NCI-H1092 (cell line): ENCODE measurements around the gene EFS.
"Not testable (repeated sequence)": the region's sequence is repeated elsewhere in the genome, so short reads cannot be mapped to it uniquely, and the experiment has no call there.

Experiments used
- DNase-seq: peaks from one replicate; lab custom pipeline; 2025; lab: John Stamatoyannopoulos, UW

EFS gene

GRCh38 chr14:23327947-23328744 is 36.8 kb downstream of the EFS start:
- DNase-seq = peak; percentile 71

DNA sequence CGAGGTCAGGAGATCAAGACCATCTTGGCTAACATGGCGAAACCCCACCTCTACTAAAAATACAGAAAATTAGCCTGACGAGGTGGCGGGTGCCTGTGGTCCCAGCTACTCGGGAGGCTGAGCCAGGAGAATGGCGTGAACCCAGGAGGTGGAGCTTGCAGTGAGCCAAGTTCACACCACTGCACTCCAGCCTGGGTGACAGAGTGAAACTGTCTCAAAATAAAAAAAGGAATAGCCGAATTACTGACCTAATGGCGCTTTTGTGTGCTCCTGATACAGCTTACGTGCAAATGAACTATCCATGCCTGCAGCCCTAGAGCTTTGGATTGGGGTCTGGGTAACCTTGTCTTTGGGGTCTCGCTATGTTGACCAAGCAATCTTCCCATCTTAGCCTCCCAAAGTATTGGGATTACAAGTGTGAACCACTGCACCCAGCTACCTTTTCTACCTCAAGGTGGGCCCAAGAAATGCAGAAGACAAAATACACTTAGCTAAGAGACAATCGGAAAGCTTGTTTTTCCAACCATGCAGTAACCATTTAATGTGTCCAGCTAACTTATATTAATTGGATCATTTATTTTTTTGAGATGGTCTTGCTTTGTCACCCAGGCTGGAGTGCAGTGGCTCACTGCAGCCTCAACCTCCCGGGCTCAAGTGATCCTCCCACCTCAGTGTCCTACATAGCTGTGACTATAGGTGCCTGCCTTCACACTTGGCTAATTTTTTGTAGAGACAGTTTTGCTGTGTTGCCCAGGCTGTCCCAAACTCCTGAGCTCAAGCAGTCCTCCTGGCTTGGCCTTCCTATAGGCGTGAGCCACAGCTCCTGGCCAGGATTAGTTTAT is 38.3 kb downstream of the EFS start:
- DNase-seq = no peak

DNA sequence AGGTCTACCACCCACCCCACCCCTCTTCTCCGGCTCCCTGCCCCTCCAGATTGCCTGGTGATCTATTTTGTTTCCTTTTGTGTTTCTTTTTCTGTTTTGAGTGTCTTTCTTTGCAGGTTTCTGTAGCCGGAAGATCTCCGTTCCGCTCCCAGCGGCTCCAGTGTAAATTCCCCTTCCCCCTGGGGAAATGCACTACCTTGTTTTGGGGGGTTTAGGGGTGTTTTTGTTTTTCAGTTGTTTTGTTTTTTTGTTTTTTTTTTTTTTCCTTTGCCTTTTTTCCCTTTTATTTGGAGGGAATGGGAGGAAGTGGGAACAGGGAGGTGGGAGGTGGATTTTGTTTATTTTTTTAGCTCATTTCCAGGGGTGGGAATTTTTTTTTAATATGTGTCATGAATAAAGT is 39.2 kb downstream of the EFS start:
- DNase-seq = not testable (repeated sequence)

- no peak for DNase-seq
Observed at GRCh38 chr14:23324993-23325392, 40.0 kb downstream of the EFS start.

DNA sequence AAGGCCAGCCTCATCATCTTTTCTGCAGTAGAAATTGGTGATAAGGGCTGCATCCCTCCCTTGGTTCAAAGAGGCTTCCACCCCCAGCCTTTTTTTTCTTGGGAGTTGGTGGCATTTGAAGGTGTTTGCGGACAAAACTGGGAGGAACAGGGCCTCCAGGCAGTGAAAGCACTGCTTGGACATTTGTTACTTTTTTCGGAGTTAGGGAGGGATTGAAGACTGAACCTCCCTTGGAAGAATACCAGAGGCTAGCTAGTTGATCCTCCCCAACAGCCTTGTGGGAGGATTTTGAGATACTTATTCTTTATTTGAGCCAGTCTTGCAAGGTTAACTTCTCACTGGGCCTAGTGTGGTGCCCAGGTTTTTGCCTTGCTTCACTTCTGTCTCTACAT is 40.5 kb downstream of the EFS start:
- DNase-seq = no peak

- no peak for DNase-seq
Observed at GRCh38 chr14:23323838-23324454, 41.0 kb downstream of the EFS start.

GRCh38 chr14:23322568-23323517 is 42.1 kb downstream of the EFS start:
- no peak for DNase-seq

DNA sequence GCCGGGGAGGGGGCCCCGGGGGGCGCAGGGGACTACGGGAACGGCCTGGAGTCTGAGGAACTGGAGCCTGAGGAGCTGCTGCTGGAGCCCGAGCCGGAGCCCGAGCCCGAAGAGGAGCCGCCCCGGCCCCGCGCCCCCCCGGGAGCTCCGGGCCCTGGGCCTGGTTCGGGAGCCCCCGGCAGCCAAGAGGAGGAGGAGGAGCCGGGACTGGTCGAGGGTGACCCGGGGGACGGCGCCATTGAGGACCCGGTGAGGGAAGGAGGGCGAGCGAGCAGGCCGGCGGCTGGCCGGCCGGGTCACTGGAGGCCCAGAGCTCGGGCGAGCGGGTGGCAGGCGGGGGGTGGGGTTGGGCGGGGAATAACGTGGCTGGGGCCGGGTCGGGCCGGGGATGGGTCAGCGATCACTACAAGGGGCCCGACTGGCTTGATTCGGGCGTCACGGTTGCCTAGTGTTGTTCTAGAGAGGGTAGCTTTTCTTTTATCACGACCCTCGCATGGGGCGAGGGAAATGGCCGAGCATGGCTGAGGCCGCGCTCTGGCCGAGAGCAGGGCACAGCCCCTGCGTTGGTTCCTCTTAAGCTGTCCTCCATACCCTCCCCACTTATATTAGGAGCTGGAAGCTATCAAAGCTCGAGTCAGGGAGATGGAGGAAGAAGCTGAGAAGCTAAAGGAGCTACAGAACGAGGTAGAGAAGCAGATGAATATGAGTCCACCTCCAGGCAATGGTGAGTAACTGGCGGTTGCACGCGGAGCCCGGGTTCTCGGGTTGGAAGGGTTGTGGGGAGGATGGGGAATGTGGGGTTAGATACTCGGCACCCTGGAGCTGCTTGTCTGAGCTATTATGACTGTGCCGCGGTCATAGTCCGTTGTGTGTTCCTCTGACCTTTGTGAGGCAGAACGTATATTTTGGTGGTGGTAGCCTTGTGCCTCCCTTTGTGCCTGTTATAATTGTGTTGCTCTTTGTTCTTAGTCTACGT is 43.1 kb downstream of the EFS start:
- no peak for DNase-seq

GRCh38 chr14:23320584-23321571 is 44.1 kb downstream of the EFS start, which contains the start of gene PABPN1:
Gene PABPN1 (plus strand): TSS chr14:23321457. CDS start chr14:23321470, 13 bp downstream.
- DNase-seq = peak; percentile 100

DNA sequence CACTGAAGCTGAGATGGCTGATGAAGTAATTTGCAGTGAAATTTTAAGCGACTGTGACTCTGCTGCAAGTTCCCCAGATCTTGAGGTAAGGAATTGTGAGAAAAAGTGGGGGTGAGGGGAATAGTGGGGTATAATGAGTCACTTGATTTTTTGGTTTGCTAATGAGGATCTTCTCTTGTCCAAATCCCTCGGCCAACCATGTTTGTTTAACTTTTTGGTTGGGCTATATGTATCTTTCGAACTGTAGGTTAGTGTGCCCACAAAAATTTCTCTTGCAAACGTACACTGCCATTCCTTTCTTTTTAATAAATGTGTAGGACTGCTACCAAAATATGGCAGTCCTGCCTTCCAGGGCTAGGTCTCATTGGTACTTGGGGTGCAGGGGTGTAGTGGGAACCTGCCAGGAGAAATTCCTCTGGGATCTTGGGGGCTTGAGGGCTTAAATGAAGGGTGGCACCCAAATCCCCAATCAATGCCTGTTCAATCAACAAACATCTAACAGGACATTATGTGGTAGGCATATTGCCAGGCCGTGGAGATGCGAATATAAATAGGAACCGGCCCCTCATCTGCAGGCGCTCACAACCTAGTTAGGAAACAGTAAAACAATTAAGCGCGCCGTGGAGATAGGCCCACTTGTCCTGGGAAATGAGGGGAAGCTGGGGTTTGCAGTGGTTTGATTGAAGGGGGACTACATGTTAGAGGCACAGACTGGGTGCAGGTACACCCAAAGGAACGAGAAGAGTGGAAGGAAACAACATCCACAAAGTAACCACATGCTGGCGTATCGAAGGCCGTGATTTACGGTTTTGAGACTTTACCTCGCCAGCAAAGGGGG is 45.0 kb downstream of the EFS start:
- DNase-seq = no peak

DNA sequence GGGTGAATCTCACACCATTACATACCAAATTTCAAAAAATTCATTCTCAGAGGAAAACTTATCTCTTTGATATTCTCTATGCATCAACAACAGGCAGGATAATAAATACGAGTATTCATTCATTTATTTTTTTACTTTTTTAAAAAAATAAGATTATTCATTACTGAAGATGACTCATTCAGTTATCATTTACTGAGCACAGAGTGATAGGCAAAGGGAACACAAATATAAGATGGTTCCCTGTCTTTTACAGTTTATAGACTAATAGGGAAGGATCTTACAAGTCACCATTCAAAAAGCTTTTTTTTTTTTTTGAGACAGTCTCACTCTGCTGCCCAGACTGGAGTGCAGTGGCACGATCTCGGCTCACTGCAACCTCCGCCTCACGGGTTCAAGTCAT is 48.7 kb downstream of the EFS start:
- DNase-seq = no peak

- no peak for DNase-seq
Observed at GRCh38 chr14:23310546-23310945, 54.4 kb downstream of the EFS start.

GRCh38 chr14:23308721-23309445 is 56.1 kb downstream of the EFS start:
- DNase-seq = no peak

DNA sequence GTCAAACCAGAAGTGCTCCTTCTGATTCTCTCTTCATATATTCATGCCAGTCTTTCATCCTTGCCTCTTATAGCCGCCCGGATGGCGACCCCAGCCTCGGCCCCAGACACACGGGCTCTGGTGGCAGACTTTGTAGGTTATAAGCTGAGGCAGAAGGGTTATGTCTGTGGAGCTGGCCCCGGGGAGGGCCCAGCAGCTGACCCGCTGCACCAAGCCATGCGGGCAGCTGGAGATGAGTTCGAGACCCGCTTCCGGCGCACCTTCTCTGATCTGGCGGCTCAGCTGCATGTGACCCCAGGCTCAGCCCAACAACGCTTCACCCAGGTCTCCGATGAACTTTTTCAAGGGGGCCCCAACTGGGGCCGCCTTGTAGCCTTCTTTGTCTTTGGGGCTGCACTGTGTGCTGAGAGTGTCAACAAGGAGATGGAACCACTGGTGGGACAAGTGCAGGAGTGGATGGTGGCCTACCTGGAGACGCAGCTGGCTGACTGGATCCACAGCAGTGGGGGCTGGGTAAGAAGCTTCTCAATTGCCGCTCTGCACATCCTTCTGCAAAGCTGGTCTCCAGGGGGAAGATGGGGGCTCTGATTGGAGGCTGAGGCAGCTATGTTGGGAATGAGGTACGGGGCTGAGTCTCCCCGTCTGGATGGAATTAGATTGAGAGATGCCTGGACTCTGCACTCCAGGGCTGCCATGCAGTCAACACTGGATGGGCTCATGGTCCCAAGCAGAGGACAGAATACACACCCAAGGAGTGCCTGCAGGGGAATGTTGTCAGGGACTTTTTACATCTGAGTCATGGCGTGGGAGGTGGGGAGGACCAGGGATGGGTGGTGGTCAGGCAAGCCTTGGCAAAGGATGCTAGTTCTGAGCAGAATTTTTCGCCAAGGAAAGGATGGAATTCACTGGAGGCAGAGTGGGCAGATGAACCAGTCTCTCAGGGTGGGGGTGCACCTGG is 57.0 kb downstream of the EFS start:
- DNase-seq = no peak

- DNase-seq = no peak
Observed at GRCh38 chr14:23307146-23307530, 57.8 kb downstream of the EFS start.

- DNase-seq = peak; percentile 85
Observed at GRCh38 chr14:23306412-23307145, 58.4 kb downstream of the EFS start, which contains the start of gene BCL2L2. Gene BCL2L2 (plus strand): TSS chr14:23306833. CDS start chr14:23307768, 935 bp downstream.
